GM21619 (cell line): Measurements from ENCODE around the gene CCDC88A.
"Not testable (repeated sequence)": the region's sequence is repeated elsewhere in the genome, so short reads cannot be mapped to it uniquely, and the experiment has no call there.

Experiments
- ATAC-seq: cut with Tn5 transposase; IDR thresholded peaks from one replicate; pipeline ENCODE4 v1.9.1; 2021; ENCODE audit not compliant: unreplicated experiment

CCDC88A gene, protein sequence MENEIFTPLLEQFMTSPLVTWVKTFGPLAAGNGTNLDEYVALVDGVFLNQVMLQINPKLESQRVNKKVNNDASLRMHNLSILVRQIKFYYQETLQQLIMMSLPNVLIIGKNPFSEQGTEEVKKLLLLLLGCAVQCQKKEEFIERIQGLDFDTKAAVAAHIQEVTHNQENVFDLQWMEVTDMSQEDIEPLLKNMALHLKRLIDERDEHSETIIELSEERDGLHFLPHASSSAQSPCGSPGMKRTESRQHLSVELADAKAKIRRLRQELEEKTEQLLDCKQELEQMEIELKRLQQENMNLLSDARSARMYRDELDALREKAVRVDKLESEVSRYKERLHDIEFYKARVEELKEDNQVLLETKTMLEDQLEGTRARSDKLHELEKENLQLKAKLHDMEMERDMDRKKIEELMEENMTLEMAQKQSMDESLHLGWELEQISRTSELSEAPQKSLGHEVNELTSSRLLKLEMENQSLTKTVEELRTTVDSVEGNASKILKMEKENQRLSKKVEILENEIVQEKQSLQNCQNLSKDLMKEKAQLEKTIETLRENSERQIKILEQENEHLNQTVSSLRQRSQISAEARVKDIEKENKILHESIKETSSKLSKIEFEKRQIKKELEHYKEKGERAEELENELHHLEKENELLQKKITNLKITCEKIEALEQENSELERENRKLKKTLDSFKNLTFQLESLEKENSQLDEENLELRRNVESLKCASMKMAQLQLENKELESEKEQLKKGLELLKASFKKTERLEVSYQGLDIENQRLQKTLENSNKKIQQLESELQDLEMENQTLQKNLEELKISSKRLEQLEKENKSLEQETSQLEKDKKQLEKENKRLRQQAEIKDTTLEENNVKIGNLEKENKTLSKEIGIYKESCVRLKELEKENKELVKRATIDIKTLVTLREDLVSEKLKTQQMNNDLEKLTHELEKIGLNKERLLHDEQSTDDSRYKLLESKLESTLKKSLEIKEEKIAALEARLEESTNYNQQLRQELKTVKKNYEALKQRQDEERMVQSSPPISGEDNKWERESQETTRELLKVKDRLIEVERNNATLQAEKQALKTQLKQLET (N-terminal part only)

DNA sequence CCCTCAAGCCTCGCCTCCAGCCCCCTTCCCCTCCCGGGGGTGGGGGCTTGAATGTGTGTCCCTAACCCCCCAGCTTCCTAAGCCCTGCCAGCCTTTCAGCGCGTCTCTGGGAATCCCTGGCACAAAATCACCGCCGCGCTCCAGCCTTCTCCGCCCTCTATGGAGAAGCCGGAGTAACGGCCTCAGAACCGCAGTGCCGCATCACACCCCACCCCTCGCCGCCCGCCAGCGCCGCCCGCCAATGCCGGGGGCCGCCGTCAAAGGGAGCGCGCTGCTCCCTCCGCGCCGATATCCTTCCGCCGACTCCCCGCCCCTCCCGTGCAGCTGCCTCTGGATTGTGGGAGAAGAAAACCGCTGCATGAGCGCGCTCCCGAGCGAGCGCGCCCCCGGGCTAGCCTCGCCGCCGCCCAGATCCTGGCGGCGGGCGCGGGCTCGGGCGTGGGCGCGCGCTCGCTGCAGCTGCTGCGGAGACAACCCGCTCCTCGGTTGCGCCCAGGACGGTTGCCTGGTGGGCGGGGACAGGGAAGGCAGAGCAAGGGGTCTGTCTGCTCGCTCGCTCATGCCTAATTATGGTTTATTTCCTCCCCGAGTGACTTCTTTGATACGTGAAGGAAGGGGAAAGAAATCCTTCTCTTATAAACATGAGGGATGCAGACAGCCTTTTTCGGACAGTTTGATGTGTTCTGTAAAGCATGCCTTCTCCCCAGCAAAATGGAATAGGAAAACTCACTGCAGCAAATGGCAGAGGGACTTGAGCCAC, at the start of gene CCDC88A:
Gene CCDC88A (minus strand): TSS at position 178 of the 760 bp plus-strand sequence. CDS start 777 bp downstream, outside the sequence.
- peak; percentile 77 for ATAC-seq

DNA sequence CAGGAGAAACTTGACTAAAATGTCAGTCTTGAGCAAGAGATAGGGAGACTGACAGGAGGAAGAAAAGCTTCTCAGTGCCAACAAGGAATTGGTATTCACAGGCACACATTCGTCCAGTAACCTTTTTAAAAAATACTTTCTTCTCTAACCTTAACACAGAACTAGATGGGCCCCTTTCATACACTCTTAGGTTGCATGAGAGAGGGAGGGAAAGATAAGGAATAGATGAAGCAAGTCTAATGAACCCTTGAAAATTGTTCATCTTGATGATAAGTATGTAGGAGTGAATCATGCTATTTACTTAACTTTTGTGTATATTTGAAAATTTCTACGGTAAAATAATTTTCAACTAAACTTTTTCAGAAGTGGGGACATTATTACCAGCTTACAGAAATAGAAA, 42.0 kb upstream of the CCDC88A start:
- ATAC-seq, result no peak

DNA sequence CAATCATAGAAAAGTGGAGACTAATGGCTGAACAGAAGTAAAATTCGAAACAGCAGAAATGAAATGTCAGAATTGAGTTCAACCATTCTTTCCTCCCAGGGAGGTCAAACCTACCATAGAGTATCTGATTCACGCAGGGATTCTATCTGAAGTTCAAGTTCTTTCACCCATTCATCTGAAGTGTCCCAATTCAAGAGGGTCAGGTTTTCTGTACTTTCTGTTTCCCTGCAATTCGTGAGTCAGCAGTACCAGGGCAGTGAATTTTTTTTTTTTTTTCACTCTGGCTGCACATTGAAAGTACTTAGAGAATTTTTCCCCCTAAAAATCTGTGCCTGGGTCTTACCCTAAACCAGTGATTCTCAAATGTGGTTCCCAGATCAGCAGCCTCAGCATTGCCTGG, 40.9 kb upstream of the CCDC88A start:
- ATAC-seq, result no peak

DNA sequence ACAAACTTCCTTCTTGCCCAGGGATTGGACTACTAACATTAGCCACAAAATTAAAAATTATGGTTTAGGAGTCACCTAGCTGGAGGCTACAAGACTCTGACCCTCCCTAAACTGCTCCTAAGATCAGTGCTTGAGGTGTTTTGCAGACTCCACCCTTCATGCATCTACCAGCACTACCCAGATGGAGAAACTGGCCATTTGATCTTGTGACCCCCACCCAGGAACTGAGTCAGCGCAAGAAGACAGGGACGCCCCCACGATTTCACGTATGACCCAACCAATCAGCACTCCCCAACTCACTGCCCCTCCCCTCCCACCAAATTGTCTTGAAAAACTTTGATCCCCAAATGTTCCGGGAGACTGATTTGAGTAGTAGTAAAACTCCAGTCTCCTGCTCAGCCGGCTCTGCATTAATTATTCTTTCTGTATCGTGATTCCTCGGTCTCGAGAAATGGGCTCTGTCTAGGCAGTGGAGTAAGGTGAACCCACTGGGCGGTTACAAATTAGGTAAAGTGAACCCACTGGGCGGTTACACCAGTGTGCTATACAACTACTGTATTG, 40.1 kb upstream of the CCDC88A start:
- ATAC-seq, result no peak

DNA sequence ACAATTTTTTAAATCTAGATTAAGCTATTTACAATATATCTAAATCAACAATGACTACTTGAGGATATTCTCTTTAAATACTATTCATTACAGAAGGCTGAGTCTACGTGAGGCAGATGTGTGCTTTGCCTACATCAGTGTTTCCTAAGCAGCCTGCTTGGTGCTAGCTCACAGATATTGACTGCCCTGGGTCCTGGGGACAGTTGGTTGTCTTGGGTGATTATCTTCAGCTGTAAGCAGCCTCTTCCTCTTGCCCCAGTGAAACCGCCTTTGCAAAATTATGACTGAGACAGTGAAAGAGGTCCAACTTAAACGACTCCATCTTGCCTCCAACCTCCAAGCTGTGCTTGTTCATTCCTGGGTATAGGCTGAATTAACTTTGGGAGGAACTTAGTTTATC, 39.6 kb upstream of the CCDC88A start:
- ATAC-seq, result no peak

DNA sequence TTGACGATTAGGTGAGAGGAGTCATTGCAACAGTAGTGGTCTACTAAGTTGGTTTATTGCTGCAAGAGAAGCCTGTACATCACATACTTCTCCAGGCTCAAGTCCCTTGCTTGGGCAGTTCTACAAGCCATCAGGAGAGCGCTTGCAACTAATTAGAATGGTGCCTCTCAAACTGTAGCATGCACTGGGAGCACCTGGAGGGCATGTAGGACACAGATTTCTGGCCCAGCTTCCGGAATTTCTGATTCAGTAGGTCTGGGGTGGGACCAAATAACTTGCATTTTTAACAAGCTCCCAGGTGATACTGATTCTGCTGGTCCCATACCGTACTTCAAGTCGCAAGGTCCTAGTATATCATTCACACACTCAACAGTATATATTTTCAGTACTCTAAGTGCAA, 34.5 kb upstream of the CCDC88A start:
- no peak for ATAC-seq

DNA sequence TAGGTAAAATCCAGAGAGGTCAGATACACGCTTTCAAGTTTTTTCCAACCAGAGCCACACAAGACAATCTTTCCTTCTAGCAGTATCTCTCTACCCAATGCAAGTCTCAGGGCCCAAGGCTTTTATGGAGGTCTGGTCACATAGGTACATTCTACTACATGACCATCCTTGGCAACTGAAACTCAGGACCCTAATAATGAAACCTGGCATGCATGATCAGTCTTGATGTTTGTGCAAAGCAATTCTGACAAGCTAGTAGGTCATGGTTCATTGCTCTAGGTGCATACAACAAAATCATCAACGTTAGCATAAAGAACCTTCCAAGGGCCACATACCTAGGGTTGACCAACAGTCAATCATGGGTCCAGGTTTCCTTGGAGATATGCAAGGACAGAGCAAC, 33.2 kb upstream of the CCDC88A start:
- no peak for ATAC-seq

DNA sequence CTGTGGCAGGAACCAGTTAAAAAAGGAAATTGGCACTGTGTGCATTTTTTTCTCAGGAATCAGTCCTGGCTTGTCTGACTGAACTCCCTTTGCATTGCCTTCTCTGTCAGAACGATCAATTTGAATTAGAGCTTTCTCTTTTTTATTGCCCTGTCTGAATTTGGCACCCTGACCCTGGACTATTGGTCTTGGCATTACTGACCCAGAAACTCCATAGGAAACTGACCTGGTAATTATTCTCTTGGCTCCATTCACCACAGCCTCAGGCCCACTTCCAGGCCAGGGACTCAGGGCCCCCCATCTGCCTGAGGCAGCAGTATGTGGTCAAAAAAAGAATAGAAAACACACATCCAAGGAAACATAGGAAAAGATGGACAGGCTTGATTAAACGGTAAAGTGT, 32.0 kb upstream of the CCDC88A start:
- no peak for ATAC-seq

DNA sequence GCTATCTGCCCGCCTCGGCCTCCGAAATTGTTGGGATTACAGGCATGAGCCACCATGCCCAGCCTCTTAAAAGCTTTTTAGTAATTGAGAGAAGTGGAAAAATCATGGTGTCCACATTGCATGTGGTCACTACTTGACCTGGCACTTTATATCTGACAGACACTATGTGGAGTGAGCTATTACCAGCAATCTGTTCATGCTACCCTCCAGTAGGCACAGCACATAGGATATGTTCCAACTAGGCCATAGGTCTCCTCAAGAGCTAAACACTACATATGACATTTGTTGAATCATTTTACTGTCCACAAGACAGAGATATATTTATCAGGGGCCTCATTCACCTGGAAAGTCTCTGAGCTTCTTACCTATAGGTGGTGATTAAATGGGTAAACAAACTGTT, 30.4 kb upstream of the CCDC88A start:
- not testable (repeated sequence) for ATAC-seq

DNA sequence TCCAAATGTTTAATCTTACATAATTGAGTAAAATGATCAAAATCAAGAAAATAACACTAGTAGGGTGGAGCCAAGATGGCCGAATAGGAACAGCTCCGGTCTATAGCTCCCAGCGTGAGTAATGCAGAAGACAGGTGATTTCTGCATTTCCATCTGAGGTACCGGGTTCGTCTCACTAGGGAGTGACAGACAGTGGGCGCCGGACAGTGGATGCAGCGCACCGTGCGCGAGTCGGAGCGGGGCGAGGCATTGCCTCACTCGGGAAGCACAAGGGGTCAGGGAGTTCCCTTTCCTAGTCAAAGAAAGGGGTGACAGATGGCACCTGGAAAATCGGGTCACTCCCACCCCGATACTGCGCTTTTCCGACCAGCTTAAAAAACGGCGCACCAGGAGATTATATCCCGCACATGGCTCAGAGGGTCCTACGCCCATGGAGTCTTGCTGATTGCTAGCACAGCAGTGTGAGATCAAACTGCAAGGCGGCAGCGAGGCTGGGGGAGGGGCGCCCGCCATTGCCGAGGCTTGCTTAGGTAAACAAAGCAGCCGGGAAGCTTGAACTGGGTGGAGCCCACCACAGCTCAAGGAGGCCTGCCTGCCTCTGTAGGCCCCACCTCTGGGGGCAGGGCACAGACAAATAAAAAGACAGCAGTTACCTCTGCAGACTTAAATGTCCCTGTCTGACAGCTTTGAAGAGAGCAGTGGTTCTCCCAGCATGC, 22.5 kb upstream of the CCDC88A start:
- ATAC-seq, result not testable (repeated sequence)

DNA sequence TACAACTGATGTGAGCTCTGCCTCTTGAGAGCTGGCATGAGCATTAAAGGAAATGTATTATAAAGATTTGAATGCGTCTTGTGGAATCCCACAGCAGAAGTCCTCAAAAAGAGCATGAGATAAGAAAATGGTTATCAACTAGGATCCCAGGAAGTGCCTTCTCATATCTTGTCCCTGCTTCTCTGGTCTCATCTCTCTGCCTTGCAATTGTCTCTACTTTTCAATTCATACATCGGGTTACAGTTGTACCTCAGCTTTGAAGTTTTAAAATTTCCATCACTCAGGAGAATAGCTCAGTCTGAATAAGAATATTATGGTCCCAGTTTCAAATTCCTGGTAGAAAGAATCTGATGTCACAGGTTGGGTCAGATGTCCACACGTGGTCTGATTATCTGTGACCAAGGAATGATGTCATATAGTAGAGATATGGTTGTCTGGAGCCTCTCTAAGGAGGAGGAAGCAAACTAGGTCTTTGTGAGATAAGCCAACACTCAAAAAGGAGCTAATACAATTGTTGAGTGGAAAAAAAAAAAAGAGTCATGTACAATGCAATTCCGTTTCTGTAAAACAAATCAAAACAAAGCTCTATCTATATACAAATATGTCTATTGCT, 21.7 kb upstream of the CCDC88A start:
- no peak for ATAC-seq

DNA sequence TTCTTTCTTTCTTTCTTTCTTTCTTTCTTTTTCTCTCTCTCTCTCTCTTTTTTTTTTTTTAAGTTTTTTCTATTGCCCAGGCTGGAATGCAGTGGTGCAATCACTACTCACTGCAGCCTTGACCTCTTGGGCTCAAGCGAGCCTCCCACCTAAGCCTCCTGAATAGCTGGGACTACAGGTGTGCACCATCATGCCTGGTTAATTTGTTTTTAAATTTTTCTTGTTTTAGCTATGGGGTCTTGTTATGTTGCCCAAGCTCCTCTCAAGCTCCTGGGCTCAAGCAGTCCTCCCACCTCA, 19.4 kb upstream of the CCDC88A start:
- no peak for ATAC-seq

DNA sequence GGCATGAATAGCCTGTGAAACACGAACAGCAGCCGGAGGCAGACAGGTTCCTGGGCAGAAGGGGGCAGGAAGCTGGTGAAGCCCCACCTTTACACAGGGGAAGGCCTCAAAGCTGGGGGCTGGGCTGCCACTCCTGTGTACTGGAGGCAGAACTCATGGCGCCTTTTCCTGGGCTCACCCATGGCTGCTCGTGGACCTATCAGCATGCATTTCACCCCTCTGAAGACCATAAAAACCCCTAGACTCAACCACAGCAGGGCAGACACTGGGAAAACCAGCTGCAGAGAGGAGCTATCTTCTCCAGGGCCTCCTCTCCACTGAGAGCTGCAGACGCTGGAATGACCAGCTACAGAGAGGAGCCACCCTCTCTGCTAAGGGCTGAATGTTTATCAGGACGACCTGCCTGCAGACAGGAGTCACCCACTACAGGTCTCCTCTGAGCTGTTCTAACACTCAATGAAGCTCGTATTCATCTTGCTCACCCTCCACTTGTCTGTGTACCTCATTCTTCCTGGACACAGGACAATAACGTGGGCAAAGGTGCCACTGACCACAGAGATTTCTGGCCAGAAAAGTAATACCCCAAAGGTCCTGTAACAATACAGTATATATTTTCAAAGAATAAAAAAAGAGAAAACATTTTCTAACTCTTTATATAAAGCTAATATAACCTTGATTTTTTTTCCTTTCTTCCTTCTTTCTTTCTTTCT, 18.9 kb upstream of the CCDC88A start:
- no peak for ATAC-seq

DNA sequence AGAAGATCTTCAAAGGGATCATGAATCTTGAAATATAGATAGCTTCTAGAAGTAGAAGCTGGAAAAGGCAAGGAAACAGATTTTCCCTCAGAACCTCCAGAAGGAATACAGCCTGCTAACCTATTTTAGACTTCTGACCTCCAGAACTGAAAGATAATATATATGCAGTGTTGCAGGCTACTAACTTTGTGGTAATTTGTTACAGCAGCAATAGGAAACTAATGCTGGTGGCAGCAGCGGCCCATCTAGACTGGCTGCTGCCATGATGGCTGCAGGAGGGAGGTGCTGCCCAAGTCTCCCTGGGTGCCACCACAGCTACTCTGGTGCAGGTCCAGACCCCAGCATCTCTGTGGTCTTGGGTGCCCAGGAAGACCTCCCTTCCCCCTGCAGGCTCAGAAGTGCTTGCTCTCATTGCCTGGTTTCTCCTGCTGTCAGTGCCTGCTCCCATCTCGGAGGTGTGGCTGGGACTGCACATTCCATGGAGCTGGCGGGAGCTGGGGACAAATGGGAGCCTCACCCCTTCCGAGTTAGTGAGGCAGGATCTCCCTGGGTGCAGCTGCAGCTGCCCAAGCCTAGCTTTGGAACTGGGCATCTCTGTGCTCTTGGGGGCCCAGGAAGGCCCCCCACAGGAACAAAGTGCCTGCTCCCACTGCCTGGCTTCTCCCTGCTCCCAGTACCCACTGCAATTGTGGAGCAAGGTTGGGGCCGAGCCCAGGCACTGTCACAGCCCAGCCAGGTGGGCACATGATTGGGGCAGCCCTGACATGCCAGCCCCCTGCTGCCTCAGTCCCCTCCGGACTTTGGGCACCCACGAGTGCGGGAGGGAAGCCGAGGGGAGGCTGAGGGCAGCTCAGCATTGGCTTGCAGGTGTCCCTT, 18.1 kb upstream of the CCDC88A start:
- ATAC-seq, result no peak

DNA sequence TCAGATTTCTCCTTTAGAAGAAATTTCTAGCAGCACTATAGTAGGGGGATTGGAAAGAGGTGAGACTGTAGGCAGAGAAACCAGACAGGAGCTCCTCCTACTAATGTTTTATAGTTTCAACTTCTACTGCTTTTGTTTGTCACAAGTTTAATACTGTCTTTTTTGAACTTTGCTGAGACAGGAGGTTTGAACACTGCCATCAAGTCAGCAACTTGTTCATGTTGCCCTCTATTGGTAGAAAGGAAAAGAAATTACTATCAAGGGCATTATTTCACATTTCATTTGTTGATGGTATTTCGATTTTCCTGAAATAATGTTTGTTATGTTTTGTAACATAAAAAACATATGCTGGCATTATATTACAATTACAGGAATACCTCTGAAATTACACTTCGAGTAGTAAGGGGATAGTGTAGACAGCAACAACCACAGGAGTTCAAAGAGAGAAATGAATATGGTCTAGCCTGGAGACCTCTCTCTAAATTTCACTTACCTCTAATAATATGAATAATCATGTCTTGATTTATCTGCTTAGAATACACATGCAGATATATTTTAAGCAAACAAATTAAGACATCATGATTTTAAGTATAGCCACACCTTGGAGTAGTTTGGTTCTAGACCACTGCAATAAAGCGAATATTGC, 12.4 kb upstream of the CCDC88A start:
- peak; percentile 57 for ATAC-seq

DNA sequence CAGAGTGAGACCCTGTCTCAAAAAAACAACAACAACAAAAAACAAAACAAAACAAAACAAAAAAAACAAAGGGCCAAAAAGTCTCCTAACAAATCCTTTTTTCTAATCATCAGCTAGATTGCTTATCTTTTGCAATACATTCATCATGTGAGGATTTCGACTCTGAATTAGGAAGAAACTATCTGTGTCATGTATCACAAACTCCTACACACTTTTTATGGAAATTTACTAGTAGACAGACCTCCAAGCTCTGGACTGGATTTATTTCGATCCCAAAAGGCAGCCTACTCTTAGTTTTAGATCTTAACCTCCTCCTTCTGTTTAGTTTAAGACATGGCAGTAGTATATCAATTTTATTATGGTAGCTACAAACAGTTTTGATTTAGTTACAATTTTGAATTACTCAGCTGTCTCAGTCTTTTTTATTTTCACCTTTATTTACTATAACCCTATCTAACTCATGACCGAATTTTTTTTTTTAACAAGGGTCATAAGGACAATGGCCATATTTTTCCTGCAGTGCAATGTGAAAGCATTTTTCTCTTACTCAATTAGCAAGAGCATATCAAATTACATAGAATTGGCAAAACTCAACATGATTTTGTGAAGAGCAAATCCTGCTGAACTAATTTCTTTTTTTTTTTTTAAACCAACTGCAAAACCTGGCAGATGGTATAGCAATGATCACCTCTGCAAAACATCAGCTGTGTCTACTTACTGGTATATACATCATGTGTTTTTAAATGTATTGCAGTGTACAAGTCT, 10.7 kb upstream of the CCDC88A start:
- no peak for ATAC-seq

DNA sequence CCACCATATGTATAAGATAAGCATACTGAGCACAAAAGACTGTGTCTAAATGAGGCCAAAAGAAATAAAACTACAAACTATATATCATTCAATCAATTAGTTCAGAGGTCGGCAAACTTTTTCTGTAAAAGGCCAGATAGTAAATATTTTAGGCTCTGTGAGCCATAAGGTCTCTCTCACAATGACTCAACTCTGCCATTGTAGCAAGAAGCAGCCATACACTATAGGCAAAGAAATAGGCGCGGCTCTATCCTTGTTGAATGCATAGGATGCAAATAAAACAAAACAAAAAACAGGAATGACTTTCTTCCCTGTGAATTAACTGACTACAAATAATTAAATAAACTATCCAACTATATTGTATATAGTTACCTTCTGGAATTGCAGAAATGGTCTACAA, 8.6 kb upstream of the CCDC88A start:
- ATAC-seq, result no peak
